ENCODE results near the gene CCT6A. TPM values are rescaled to one million over a fixed set of nuclear protein-coding genes. Genes with fewer than 3 reads are reported as not detected.
"Not testable (repeated sequence)": the region's sequence is repeated elsewhere in the genome, so short reads cannot be mapped to it uniquely, and the experiment has no call there.

The CCT6A gene
- total RNA-seq, 1 donor from 2014 or later, result 150 TPM

DNA sequence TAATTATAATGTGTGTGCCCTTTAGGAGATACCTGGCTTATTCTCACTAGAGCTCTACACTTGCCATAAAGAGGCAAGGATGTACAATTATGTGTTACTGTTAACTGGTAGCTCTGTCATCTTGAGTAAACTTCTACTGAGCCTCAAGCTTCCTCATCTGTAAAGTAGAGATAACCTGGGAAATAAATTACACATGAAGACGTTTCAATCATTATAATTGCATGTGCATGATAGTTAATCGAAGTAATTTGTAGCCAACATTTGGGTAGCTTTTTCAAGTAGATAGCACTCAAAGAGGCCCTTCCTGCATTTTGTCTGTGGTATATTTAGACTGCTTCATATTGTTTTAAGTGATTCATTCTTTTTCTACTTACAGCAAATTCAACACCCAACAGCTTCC is 2.4 kb downstream of the CCT6A start:
- Mint-ChIP-seq H3K4me1 (ENCODE audit: low read depth) (peaks cover 14% of the 10 kb centered on the region), H3K4me3 (ENCODE audit: low read depth) (peak overlapping the region; percentile 37), H3K9me3 (ENCODE audit: low read depth) (no peaks in the 10 kb centered on the region), H3K27me3 (no peaks in the 10 kb centered on the region), H3K27ac (no peak overlapping the region), H3K36me3 (ENCODE audit: insufficient read depth) (peaks cover 20% of the 10 kb centered on the region)
- no peak for DNase-seq (ENCODE audit: low spot score, unreplicated experiment)
- TF ChIP-seq, protein P1, sequence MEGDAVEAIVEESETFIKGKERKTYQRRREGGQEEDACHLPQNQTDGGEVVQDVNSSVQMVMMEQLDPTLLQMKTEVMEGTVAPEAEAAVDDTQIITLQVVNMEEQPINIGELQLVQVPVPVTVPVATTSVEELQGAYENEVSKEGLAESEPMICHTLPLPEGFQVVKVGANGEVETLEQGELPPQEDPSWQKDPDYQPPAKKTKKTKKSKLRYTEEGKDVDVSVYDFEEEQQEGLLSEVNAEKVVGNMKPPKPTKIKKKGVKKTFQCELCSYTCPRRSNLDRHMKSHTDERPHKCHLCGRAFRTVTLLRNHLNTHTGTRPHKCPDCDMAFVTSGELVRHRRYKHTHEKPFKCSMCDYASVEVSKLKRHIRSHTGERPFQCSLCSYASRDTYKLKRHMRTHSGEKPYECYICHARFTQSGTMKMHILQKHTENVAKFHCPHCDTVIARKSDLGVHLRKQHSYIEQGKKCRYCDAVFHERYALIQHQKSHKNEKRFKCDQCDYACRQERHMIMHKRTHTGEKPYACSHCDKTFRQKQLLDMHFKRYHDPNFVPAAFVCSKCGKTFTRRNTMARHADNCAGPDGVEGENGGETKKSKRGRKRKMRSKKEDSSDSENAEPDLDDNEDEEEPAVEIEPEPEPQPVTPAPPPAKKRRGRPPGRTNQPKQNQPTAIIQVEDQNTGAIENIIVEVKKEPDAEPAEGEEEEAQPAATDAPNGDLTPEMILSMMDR (IDR thresholded peaks at IDR 0.05; ENCODE audit: unreplicated experiment), result no peak

DNA sequence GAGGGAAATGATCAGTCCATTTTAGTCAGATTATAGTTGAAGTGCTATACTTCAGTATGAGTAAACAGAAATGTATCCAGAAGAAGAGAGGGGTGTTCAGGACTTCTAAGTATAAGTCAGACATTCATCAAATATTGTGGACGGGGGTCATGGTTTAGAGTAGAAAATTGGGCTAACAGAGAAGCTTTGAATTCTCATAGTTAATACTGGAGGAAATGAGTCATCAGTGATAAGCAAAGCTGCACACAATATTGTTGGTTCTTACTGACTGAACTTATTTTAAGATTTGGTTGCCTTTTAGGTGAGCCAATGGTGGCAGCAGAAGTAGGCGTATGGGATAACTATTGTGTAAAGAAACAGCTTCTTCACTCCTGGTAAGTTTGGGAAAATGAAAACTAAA is 10.8 kb downstream of the CCT6A start:
- H3K27ac Mint-ChIP-seq, result peak overlapping the region; percentile 49
- TF ChIP-seq, protein P1 (IDR thresholded peaks at IDR 0.05; ENCODE audit: unreplicated experiment), result no peak
- H3K4me3 Mint-ChIP-seq (ENCODE audit: low read depth), result no peak overlapping the region
- no peaks in the 10 kb centered on the region for H3K27me3 Mint-ChIP-seq
- peaks cover 15% of the 10 kb centered on the region for H3K4me1 Mint-ChIP-seq (ENCODE audit: low read depth)
- H3K36me3 Mint-ChIP-seq (ENCODE audit: insufficient read depth), result peaks cover 36% of the 10 kb centered on the region
- DNase-seq (ENCODE audit: low spot score, unreplicated experiment), result no peak
- H3K9me3 Mint-ChIP-seq (ENCODE audit: low read depth), result no peaks in the 10 kb centered on the region

DNA sequence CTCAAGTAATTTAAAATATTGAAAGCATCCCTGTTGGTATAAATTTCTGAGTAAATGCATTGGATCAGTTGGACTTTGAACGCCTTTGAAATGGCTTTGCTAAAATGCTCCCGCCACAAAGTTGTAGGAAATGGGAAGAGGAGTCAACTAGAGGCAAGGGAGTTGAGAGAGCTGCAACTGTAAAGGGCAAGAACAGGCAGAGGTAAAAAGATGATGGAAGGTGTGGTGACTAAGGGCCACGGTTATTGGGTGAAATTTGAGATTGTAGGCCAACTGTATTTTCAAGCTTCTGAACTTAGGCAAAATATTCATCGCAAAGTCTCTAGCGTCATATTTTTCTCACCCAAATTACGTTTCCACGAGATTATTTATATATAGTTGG is 11.9 kb downstream of the CCT6A start:
- no peak for DNase-seq (ENCODE audit: low spot score, unreplicated experiment)

DNA sequence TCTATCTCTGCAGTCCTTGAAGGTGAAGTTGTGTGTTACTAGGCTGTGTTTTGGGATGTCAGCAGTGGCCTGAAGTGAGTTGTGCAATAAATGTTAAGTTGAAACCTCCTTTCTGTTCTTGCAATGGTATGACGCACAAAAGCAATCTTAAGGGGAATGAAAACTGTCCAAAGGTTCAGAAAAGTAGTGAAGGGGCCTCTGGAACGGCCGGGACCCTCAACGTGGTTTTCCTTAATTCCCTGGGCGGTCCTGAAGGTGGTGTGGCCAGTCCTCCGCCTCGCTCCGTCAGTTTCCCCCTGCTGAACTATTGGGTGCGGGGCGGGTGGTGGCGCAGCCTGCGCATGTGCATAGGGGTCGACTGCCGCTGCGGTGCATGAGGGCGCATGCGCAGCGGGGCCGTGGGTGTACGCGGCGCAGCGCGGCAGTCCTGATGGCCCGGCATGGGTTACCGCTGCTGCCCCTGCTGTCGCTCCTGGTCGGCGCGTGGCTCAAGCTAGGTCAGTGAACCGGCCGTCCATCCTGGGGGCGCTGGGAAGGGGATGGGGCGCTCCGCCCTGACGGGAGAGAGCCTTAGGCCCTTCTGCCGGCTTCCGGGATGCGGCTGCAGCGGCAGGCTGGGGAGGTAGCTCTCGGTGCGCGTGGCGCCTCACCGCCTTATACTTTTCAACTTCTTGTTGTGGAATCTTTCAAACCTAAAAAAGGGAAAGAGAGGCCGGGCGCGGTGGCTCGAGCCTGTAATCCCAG is 12.5 kb downstream of the CCT6A start, which contains the start of gene SUMF2:
SUMF2 (plus strand) TSS at position 405 of the 744 bp plus-strand sequence; CDS start at position 431, 26 bp downstream.
- TF ChIP-seq, protein P1 (IDR thresholded peaks at IDR 0.05; ENCODE audit: unreplicated experiment), result peak; percentile 38
- no peaks in the 10 kb centered on the region for H3K27me3 Mint-ChIP-seq
- H3K9me3 Mint-ChIP-seq (ENCODE audit: low read depth), result no peaks in the 10 kb centered on the region
- peak within 1 kb of the TSS; percentile 94 for H3K4me3 Mint-ChIP-seq (ENCODE audit: low read depth)
- H3K4me1 Mint-ChIP-seq (ENCODE audit: low read depth), result peaks cover 15% of the 10 kb centered on the region
- H3K36me3 Mint-ChIP-seq (ENCODE audit: insufficient read depth), result peaks cover 34% of the 10 kb centered on the region
- H3K27ac Mint-ChIP-seq, result peak within 1 kb of the TSS; percentile 99
- DNase-seq (ENCODE audit: low spot score, unreplicated experiment), result peak; percentile 87

More for the DNA sequence above, 11.9 kb downstream of the CCT6A start:
- H3K27ac Mint-ChIP-seq, result peak overlapping the region; percentile 99
- no peaks in the 10 kb centered on the region for H3K27me3 Mint-ChIP-seq
- TF ChIP-seq, protein P1 (IDR thresholded peaks at IDR 0.05; ENCODE audit: unreplicated experiment), result no peak
- H3K36me3 Mint-ChIP-seq (ENCODE audit: insufficient read depth), result peaks cover 30% of the 10 kb centered on the region
- no peaks in the 10 kb centered on the region for H3K9me3 Mint-ChIP-seq (ENCODE audit: low read depth)
- peak overlapping the region; percentile 94 for H3K4me3 Mint-ChIP-seq (ENCODE audit: low read depth)
- H3K4me1 Mint-ChIP-seq (ENCODE audit: low read depth), result peaks cover 15% of the 10 kb centered on the region

DNA sequence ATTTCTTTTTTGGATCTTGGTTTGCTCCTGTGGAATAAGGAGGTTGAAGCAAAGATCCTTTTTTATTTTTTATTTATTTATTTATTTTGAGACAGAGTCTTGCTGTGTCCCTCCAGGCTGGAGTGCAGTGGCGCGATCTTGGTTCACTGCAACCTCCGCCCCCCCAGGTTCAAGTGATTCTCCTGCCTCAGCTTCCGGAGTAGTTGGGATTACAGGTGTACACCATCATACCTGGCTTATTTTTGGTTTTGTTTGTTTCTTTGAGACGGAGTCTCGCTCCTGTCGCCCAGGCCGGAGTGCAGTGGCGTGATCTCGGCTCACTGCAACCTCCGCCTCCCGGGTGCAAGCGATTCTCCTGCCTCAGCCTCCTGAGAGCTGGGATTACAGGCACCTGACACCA is 14.8 kb downstream of the CCT6A start:
- not testable (repeated sequence) for H3K9me3 Mint-ChIP-seq (ENCODE audit: low read depth); H3K4me3 Mint-ChIP-seq (ENCODE audit: low read depth); H3K27ac Mint-ChIP-seq; H3K27me3 Mint-ChIP-seq; DNase-seq (ENCODE audit: low spot score, unreplicated experiment)
- Mint-ChIP-seq H3K4me1 (ENCODE audit: low read depth) (peaks cover 15% of the 10 kb centered on the region), H3K36me3 (ENCODE audit: insufficient read depth) (peaks cover 30% of the 10 kb centered on the region)

DNA sequence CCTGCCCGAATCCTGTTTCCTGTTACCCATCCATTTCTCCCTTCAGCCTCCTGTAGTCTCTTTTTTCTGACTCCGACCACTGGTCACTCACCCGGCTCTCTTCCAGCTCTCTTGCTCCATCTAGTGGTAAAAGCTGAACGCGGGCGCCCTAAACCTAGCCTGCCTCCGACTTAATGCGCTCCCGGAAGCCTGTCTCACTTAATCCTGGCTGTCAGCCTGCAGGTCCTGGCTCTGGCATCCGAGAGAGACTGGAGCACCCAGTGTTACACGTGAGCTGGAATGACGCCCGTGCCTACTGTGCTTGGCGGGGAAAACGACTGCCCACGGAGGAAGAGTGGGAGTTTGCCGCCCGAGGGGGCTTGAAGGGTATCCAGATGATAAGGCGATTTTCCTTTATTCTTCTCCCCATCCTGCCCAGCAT is 22.8 kb downstream of the CCT6A start:
- Mint-ChIP-seq H3K4me3 (ENCODE audit: low read depth) (no peak overlapping the region), H3K27me3 (no peaks in the 10 kb centered on the region)

More for the DNA sequence above, 22.8 kb downstream of the CCT6A start:
- DNase-seq (ENCODE audit: low spot score, unreplicated experiment), result peak; percentile 80
- Mint-ChIP-seq H3K4me1 (ENCODE audit: low read depth) (peaks cover 1% of the 10 kb centered on the region), H3K27ac (peak overlapping the region; percentile 78), H3K9me3 (ENCODE audit: low read depth) (no peaks in the 10 kb centered on the region), H3K36me3 (ENCODE audit: insufficient read depth) (peaks cover 13% of the 10 kb centered on the region)
- TF ChIP-seq, protein P1 (IDR thresholded peaks at IDR 0.05; ENCODE audit: unreplicated experiment), result peak; percentile 91
